ENCODE results near the gene SNX30.

Gene SNX30

GRCh38 chr9:112861155-112861554, 110.6 kb downstream of the SNX30 start:
- DNase-seq, result no peak

- DNase-seq, result no peak
Observed at GRCh38 chr9:112861638-112862555, 111.3 kb downstream of the SNX30 start.

GRCh38 chr9:112863214-112863613, 112.7 kb downstream of the SNX30 start:
- DNase-seq, result no peak

- no peak for DNase-seq
Observed at GRCh38 chr9:112863746-112864145, 113.2 kb downstream of the SNX30 start.

GRCh38 chr9:112864403-112864802, 113.8 kb downstream of the SNX30 start:
- no peak for DNase-seq

- no peak for DNase-seq
Observed at GRCh38 chr9:112864982-112865381, 114.4 kb downstream of the SNX30 start.

GRCh38 chr9:112866662-112867274, 116.2 kb downstream of the SNX30 start:
- no peak for DNase-seq

GRCh38 chr9:112867275-112867991, 116.9 kb downstream of the SNX30 start:
- DNase-seq, result no peak

- no peak for DNase-seq
Observed at GRCh38 chr9:112868461-112868860, 117.9 kb downstream of the SNX30 start.

GRCh38 chr9:112869041-112869529, 118.5 kb downstream of the SNX30 start:
- DNase-seq, result no peak

GRCh38 chr9:112869917-112870316, 119.4 kb downstream of the SNX30 start:
- DNase-seq, result peak; percentile 10

GRCh38 chr9:112870556-112870955, 120.0 kb downstream of the SNX30 start:
- no peak for DNase-seq

- peak; percentile 37 for DNase-seq
Observed at GRCh38 chr9:112872019-112872418, 121.5 kb downstream of the SNX30 start.

- no peak for DNase-seq
Observed at GRCh38 chr9:112873773-112874405, 123.3 kb downstream of the SNX30 start.

- DNase-seq, result no peak
Observed at GRCh38 chr9:112878752-112879151, 128.2 kb downstream of the SNX30 start.

GRCh38 chr9:112880650-112881049, 130.1 kb downstream of the SNX30 start:
- DNase-seq, result no peak

- DNase-seq, result no peak
Observed at GRCh38 chr9:112881331-112881730, 130.8 kb downstream of the SNX30 start.

- DNase-seq, result no peak
Observed at GRCh38 chr9:112884101-112884500, 133.5 kb downstream of the SNX30 start.

- DNase-seq, result no peak
Observed at GRCh38 chr9:112884721-112885120, 134.2 kb downstream of the SNX30 start.

- no peak for DNase-seq
Observed at GRCh38 chr9:112885324-112885723, 134.8 kb downstream of the SNX30 start.

GRCh38 chr9:112886351-112886750, 135.8 kb downstream of the SNX30 start:
- DNase-seq, result no peak

GRCh38 chr9:112887381-112887780, 136.8 kb downstream of the SNX30 start:
- DNase-seq, result peak; percentile 50
